ENCODE results near the gene TBCEL. TPM values are rescaled to one million over a fixed set of nuclear protein-coding genes. Genes with fewer than 3 reads are reported as not detected.

The TBCEL gene
- total RNA-seq, 1 experiment from 2014 or later = 23.6 TPM

- H3K4me1 Mint-ChIP-seq (ENCODE audit: low read depth, unreplicated experiment) = peaks cover 28% of the 10 kb centered on the region
- H3K27me3 Mint-ChIP-seq (ENCODE audit: insufficient read depth, unreplicated experiment) = no peaks in the 10 kb centered on the region
- ChIA-PET POLR2A (no interaction called here), CTCF (no interaction called here)
- H3K27me3 ChIP-seq (replicated peaks; ENCODE audit: control insufficient read depth, insufficient read depth, low read length) = no peaks in the 10 kb centered on the region
- peaks cover 17% of the 10 kb centered on the region for H3K4me1 ChIP-seq
- intact Hi-C loops (cut with micrococcal nuclease; ENCODE audit: unreplicated experiment) = no loop called here
- no peaks in the 10 kb centered on the region for H3K9me3 Mint-ChIP-seq (ENCODE audit: unreplicated experiment)
- no peak for DNase-seq
- H3K36me3 Mint-ChIP-seq (ENCODE audit: insufficient read depth, unreplicated experiment) = no peaks in the 10 kb centered on the region
- no peaks in the 10 kb centered on the region for H3K9me3 ChIP-seq
- no peak overlapping the region for H3K4me3 ChIP-seq (ENCODE audit: low read depth, low read length)
- H3K27ac Mint-ChIP-seq (ENCODE audit: unreplicated experiment) = no peak overlapping the region
- no peak overlapping the region for H3K4me3 Mint-ChIP-seq (ENCODE audit: unreplicated experiment)
- 0 out of 2 replicates have a peak, but pooled peaks cover 1% of the 10 kb centered on the region for H3K36me3 ChIP-seq (ENCODE audit: control insufficient read depth, insufficient read depth, low read length)
- no TSS peak for BruUV-seq (replicated peaks)
- no peak for TF ChIP-seq CTCF (IDR thresholded peaks at IDR 0.05; ENCODE audit: insufficient read depth in 1 of 2, low read depth in 1 of 2, low read length in 1 of 2, severe bottlenecking in 1 of 2, unreplicated experiment in 1 of 2)
Observed at GRCh38 chr11:121035169-121035755, 11.4 kb downstream of the TBCEL start.

GRCh38 chr11:121035780-121036179, 11.9 kb downstream of the TBCEL start:
- Mint-ChIP-seq H3K27me3 (ENCODE audit: insufficient read depth, unreplicated experiment) (no peaks in the 10 kb centered on the region), H3K27ac (ENCODE audit: unreplicated experiment) (no peak overlapping the region), H3K4me1 (ENCODE audit: low read depth, unreplicated experiment) (peaks cover 28% of the 10 kb centered on the region), H3K9me3 (ENCODE audit: unreplicated experiment) (no peaks in the 10 kb centered on the region), H3K36me3 (ENCODE audit: insufficient read depth, unreplicated experiment) (no peaks in the 10 kb centered on the region), H3K4me3 (ENCODE audit: unreplicated experiment) (no peak overlapping the region)
- Histone ChIP-seq H3K4me3 (ENCODE audit: low read depth, low read length) (no peak overlapping the region), H3K9me3 (no peaks in the 10 kb centered on the region), H3K27me3 (replicated peaks; ENCODE audit: control insufficient read depth, insufficient read depth, low read length) (no peaks in the 10 kb centered on the region), H3K4me1 (peaks cover 17% of the 10 kb centered on the region), H3K36me3 (ENCODE audit: control insufficient read depth, insufficient read depth, low read length) (0 out of 2 replicates have a peak, but pooled peaks cover 1% of the 10 kb centered on the region)
- POLR2A ChIA-PET = no interaction called here
- TF ChIP-seq CTCF (IDR thresholded peaks at IDR 0.05; ENCODE audit: insufficient read depth in 1 of 2, low read depth in 1 of 2, low read length in 1 of 2, severe bottlenecking in 1 of 2, unreplicated experiment in 1 of 2) = no peak
- CTCF ChIA-PET = no interaction called here
- no TSS peak for BruUV-seq (replicated peaks)
- no peak for DNase-seq
- intact Hi-C loops (cut with micrococcal nuclease; ENCODE audit: unreplicated experiment) = no loop called here

- Mint-ChIP-seq H3K4me3 (ENCODE audit: unreplicated experiment) (no peak overlapping the region), H3K36me3 (ENCODE audit: insufficient read depth, unreplicated experiment) (no peaks in the 10 kb centered on the region), H3K9me3 (ENCODE audit: unreplicated experiment) (no peaks in the 10 kb centered on the region), H3K4me1 (ENCODE audit: low read depth, unreplicated experiment) (peaks cover 28% of the 10 kb centered on the region), H3K27me3 (ENCODE audit: insufficient read depth, unreplicated experiment) (no peaks in the 10 kb centered on the region), H3K27ac (ENCODE audit: unreplicated experiment) (no peak overlapping the region)
- intact Hi-C loops (cut with micrococcal nuclease; ENCODE audit: unreplicated experiment) = no loop called here
- POLR2A ChIA-PET = no interaction called here
- CTCF ChIA-PET = no interaction called here
- H3K4me1 ChIP-seq = peaks cover 17% of the 10 kb centered on the region
- BruUV-seq (replicated peaks) = no TSS peak
- H3K4me3 ChIP-seq (ENCODE audit: low read depth, low read length) = no peak overlapping the region
- no peaks in the 10 kb centered on the region for H3K27me3 ChIP-seq (replicated peaks; ENCODE audit: control insufficient read depth, insufficient read depth, low read length)
- no peaks in the 10 kb centered on the region for H3K9me3 ChIP-seq
- 0 out of 2 replicates have a peak, but pooled peaks cover 1% of the 10 kb centered on the region for H3K36me3 ChIP-seq (ENCODE audit: control insufficient read depth, insufficient read depth, low read length)
- DNase-seq = no peak
- no peak for TF ChIP-seq CTCF (IDR thresholded peaks at IDR 0.05; ENCODE audit: insufficient read depth in 1 of 2, low read depth in 1 of 2, low read length in 1 of 2, severe bottlenecking in 1 of 2, unreplicated experiment in 1 of 2)
Observed at GRCh38 chr11:121037016-121037415, 13.1 kb downstream of the TBCEL start.

All from Caco-2 (cell line).